Kidney glomerular epithelial cell (primary cell): ENCODE data around the gene LRRC39.
"Not testable (repeated sequence)": the region's sequence is repeated elsewhere in the genome, so short reads cannot be mapped to it uniquely, and the experiment has no call there.

ENCODE experiments used
- DNase-seq: peaks from one replicate; lab custom pipeline; 2025; lab: John Stamatoyannopoulos, UW

Gene LRRC39

GRCh38 chr1:100178091-100178490 is at the start of gene LRRC39:
LRRC39 (minus strand) TSS chr1:100178256; CDS start chr1:100168516, 9,740 bp downstream.
- no peak for DNase-seq

DNA sequence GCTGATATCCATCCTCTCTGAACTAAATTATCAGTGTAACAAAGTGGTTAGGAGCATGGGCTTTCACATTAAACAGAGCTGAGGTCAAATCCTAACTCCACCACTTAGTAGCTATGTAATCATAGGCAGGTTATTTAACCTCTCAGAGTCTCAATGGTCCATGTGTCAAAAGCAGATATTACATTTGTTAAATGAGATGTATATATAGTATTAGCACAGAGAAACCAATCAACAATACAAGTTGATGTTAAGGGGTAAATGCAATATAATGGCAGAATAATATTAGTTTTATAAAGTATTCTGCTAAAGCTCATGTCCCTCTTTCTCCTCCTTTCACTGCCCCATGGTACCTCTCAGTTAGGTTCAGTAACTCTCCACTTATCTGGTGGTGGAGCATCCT is 44.4 kb upstream of the LRRC39 start:
- DNase-seq = no peak

DNA sequence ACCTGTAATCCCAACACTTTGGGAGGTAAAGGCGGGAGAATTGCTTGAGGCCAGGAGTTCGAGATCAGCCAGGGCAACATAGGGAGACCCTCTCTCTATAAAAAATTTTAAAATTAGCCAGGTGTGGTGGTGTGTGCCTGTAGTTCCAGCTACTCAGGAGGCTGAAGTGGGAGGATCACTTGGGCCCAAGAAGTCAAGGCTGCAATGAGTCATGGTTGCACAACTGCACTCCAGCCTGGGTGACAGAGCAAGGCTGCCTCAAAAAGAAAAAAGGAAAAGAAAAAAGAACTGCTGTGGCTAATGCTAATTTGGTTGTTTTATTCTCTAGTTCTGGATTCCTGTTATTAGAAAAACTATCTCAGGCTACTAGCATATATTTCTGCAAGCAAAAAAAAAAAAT is 41.8 kb upstream of the LRRC39 start:
- no peak for DNase-seq

DNA sequence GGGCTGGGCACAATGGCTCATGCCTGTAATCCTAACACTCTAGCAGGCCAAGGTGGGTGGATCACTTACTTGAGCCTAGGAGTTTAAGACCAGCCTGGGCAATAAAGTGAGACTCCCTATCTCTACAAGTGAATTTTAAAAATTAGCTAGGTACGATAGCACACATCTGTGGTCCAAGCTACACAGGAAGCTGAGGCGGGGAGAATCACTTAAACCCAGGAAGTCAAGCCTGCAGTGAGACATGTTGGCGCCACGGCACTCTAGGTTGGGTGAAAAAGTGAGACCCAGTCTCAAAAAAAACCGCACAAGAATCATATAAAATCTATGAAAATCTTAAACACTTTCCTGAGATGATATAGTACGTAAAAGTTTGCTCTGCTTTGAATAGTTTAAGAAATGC is 41.4 kb upstream of the LRRC39 start:
- DNase-seq = no peak

GRCh38 chr1:100217834-100218233 is 39.8 kb upstream of the LRRC39 start:
- no peak for DNase-seq

DNA sequence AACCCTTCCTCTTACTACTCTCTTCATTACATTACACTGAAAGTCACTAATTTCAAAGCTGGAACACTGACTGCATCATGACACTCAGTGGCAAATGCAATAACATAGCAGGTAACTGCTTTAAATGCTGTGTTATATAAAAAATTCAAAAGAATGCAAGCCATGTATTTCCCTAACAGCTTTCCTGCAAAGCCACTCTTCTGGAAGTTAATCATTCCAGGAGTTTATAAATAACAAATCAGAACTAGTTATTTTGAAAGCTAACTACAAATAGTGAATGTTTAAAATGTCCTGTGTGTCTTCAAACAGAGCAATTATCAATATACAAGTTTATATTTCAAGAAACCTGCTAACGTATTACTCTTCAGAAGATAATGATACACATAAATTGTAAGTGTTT is 37.0 kb upstream of the LRRC39 start:
- DNase-seq = no peak

DNA sequence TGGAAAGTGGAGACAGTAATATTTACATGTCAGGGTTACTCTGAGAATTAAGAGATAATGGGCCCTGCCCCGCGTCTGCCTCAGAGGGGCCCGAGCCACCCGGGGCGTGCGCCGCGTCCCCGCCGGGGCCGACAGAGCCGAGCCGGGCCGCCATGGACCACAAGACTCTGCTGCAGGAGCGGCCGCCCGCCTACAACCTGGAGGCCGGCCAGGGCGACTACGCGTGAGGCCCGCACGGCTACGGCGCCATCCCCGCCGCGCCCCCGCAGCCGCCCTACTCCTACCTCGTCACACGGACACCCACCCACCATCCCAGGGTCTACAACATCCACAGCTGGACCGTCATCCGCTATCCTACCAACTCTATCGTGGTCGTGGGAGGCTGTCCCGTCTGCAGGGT is 35.1 kb upstream of the LRRC39 start:
- no peak for DNase-seq

- DNase-seq = no peak
Observed at GRCh38 chr1:100206301-100206700, 28.2 kb upstream of the LRRC39 start.

- not testable (repeated sequence) for DNase-seq
Observed at GRCh38 chr1:100205593-100205992, 27.5 kb upstream of the LRRC39 start.

DNA sequence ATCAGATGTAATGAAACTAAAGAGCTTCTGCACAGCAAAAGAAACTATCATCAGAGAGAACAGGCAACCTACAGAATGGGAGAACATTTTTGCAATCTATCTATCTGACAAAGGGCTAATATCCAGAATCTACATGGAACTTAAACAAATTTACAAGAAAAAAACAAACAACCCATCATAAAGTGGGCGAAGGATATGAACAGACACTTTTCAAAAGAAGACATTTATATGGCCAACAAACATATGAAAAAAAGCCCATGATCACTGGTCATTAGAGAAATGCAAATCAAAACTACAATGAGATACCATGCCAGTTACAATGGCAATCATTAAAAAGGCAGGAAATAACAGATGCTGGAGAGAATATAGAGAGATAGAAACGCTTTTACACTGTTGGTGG is 27.0 kb upstream of the LRRC39 start:
- not testable (repeated sequence) for DNase-seq

DNA sequence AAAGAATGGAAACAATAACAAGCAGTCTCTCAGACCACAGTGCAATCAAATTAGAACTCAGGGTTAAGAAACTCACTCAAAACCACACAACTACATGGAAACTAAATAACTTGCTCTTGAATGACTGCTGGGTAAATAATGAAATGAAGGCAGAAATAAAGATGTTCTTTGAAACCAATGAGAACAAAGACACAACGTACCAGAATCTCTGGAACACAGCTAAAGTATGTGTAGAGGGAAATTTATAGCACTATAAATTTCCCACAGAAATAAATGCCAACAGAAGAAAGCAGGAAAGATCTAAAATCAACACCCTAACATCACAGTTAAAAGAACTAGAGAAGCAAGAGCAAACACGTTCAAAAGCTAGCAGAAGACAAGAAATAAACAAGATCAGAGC is 24.6 kb upstream of the LRRC39 start:
- DNase-seq = not testable (repeated sequence)

DNA sequence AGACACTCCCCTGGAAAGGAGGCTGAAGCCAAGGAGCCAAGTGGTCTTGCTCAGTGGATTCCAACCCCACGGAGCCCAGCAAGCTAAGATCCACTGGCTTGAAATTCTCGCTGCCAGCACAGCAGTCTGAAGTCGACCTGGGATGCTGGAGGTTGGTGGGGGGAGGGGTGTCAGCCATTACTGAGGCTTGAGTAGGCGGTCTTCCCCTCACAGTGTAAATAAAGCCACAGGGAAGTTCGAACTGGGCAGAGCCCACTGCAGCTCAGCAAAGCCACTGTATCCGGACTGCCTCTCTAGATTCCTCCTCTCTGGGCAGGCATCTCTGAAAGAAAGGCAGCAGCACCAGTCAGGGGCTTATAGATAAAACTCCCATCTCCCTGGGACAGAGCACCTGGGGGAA is 22.0 kb upstream of the LRRC39 start:
- not testable (repeated sequence) for DNase-seq

GRCh38 chr1:100198596-100198995 is 20.5 kb upstream of the LRRC39 start:
- no peak for DNase-seq

GRCh38 chr1:100188617-100189016 is 10.6 kb upstream of the LRRC39 start:
- peak; percentile 92 for DNase-seq

DNA sequence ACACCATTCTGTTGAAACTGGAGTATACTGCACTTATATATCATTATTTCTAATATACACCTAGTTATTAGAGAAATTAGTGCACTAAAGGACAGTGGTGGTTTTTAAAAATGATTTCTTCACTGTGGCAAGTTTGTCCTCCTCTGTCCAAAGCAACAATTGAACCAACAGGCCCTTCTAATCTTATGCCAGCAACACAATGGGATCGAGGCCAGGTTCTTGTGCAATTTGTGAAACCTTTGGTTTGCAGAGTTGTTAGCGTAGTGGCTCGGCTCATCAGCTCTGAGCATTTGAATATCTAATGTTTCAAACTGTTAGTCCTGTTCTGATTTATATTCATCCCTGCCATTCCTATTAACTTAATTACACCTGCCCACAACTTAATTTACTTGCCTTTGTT is 9.9 kb upstream of the LRRC39 start:
- peak; percentile 70 for DNase-seq

GRCh38 chr1:100184536-100184935 is 6.5 kb upstream of the LRRC39 start:
- peak; percentile 55 for DNase-seq

GRCh38 chr1:100183370-100183769 is 5.3 kb upstream of the LRRC39 start:
- no peak for DNase-seq

DNA sequence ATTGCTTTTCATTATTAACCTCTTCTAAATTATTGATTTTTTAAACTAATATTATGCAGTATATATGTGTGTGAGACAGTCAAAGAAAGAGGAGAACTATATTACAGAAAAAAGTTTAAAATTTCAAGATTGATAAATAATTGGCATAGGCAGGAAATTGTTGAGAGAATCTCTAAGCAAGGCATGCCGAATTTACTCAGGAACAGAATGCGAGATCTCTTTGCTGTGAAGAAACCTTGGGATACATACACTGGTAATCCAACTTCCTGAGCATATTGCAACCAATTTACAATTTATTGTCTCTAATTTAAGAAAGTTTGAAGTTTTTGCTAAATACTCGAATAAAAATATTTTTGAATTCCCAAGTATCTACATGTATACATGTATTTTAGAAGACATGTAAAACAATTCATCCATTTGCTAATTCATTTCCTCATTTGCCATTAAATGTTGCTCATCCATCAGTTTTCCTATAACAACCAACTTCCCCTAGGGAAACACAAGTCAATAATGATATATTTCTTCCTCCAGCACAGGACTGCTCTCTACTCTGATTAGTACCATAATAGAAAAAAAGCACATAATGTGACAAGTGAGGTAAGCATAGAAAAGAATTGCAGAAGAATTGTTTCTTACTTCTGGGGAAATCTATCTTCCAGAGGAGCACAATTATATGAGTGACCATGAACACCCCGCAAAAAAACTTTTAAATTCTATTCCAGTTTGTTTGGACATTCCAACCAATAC is 588 bp downstream of the LRRC39 start:
- DNase-seq = no peak

DNA sequence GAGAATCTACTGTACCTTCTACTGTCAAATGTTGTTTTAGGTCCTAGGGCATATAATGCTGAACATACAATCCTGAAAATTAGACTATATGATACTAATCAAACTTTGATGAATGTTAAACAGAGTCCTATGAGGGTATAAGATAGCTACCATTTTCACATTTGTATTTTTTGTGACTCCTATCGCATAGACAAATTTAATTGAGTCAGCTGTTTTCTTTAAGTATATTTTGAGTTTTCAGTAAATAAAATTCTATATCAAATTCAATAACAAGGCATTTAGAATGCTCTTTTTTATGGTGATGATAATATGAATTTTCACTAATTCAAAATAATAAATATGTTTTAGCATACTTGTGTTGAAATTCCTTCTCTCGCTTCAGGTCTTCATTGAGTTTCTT is 10.0 kb downstream of the LRRC39 start:
- DNase-seq = no peak

GRCh38 chr1:100164702-100165101 is 13.4 kb downstream of the LRRC39 start:
- no peak for DNase-seq

DNA sequence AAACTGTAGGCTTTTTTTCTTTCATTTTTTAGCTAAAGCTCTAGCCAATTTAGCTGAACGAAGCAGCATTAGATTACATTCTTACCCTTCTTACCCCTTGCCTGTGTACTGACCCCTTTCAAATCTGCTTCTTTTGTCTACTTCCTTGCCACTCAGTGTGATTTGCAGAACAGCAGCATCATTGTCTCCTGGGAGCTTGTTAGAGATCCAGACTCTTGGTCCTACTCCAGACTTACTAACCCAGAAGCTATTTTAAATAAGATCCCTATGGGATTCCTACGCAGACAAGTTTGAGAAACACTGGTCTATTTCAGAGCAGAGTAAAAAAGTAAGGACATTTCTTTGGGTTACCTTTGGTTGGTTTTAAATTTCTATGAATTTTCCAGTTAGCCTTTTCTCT is 13.8 kb downstream of the LRRC39 start:
- no peak for DNase-seq

DNA sequence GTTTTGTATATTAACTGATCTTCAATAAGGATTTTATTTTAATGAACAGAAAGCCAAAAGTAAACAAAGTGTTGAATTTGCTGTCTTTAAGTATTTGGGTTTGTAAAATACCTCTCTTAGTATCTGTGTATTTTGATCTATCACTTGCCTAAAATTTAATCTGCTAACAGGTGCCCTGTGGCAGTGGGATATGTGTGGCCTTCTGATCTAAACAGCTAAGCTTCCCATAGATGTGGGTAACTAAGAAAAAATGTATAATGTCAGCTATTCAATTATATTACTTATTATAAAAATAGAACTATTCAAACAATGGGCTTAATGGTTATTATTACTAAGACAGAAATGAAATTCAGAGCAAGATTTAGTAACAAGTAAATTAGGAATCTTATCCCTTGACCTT is 15.2 kb downstream of the LRRC39 start:
- no peak for DNase-seq

- no peak for DNase-seq
Observed at GRCh38 chr1:100152271-100152670, 25.8 kb downstream of the LRRC39 start.

DNA sequence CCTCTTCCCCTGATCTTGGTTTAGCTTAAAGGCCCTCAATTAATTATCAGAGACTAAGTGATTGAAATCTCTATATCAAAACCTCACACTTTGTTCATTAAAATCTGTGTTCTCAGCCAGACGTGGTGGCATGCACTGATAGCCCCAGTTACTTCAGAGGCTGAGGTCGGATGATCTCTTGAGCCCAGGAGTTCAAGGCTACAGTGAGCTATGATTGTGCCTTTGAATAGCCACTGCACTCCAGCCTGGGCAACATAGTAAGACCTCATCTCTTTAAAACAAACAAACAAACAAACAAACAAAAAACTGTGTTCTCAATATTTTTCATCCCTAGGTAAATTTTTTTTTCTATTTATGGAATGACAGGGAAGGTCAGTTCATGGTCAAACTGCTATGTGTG is 26.4 kb downstream of the LRRC39 start:
- DNase-seq = no peak
